IPS DF 4.7 (cell line): Measurements from ENCODE around the gene ABAT.

Experiments used
- DNase-seq: peaks from one replicate; pipeline ENCODE4 v3.0.0-alpha.2; 2013; ENCODE audit warnings: low spot score; ENCODE audit errors: extremely low read depth

Gene ABAT

GRCh38 chr16:8816967-8817655 lies 142.7 kb downstream of the ABAT start:
- no peak for DNase-seq

DNA sequence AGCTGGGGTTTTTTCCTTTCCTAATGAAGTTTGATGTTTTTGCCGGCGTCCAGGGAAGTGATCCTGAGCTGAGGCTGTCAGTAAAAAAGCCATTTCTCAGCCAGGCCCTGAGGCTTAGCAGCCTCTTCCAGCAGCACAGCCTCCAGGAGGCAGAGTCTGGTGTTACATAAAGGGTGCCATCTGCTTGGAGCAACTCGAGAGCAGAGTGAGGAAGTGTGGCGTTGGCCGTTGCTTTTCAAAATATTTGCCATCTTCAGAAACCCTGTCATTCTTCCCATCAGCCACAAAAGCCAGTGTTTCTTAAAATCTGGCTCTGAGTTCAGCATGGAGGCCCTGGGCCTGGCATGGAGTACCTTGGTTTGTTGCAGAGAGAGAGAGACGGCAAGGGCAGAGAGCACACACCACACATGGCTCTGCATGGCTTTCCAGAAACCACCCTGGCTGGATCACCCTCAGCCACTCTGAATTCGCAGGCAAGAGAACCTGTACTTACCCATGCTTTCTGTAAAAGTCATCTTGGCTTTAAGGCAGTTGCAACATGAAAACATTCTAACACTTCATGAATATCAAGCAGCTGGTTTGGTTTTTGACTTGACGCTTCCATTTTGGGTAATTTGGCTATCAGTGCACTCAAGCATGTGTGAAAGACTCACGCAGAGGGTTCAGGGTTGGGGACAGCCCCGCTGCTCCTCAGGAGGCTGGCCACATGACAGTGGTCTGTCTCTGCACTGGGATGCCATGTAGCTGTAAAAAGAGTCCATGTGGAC lies 144.3 kb downstream of the ABAT start:
- DNase-seq: no peak

DNA sequence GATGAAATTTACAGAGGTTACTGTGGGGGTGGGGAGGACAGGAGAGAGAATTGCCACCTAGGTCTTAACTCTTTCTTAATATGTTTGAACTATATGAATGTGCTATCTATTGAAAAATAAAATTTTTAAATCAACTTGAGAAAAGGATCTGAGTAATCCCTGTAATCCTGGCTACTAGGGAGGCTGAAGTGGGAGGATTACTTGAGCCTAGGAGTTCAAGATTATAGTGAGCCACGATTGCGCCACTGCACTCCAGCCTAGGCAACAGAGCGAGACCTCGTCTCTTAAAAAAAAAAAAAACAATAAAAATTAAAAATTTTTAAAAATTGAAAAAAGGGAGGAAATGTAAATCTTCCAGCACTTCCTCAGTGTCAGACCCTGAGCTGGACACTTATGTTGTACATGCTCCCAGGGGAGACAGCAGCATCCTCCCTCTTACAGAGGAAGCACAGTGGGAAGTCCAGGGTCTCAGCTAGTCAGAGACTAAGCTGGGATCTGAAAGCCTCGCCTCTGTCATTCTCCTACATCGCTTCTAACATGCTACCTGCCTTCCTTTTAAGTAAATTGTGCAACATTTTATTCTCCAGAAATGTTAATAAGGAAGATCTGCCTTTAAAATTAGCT lies 145.1 kb downstream of the ABAT start:
- DNase-seq: no peak

DNA sequence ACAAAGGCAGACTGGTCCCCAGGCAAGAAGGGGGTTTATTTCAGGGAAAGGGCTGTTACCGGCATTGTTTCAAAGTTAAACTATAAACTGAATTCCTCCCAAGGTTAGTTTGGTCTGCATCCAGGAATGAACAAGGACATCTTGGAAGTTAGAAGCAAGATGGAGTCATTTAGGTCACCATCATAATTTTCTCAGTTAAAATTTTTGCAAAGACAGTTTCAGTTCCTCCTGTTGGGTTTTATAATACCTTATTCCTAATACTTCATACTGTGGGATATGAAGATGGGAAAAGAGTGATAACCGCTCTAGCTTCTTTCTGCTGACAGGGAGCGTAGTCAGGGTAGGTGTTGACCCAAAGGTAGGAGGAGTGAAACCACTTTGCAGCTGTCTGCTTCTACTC lies 148.0 kb downstream of the ABAT start:
- DNase-seq: no peak

DNA sequence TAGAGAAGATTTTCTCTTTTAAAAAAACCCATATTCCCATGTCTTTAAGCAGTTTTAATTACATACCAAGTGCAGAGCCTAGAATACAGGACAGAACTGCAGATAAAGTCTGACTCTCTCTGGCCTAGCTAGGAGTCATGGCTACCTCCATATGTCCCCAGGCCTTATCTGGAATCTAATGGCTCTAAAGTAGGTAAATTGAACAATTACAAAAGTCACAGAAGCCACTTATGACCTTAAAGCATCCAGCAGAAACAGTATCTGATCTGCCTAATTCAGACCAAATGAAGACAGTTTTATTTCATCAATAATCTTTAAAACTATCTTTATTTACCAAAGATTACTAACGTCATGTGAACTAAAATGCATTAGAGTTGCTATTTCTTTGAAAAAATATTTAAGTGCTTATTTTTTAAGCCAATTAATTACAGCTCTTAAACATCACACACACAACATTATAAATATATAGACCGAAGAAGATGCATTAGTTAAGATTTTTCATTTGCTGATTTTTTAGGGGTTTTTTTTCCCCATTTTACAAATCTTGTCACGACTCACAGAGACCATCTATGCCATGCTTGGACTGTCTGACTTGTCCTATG lies 152.0 kb downstream of the ABAT start:
- no peak for DNase-seq

GRCh38 chr16:8828541-8829165 lies 154.2 kb downstream of the ABAT start:
- no peak for DNase-seq

DNA sequence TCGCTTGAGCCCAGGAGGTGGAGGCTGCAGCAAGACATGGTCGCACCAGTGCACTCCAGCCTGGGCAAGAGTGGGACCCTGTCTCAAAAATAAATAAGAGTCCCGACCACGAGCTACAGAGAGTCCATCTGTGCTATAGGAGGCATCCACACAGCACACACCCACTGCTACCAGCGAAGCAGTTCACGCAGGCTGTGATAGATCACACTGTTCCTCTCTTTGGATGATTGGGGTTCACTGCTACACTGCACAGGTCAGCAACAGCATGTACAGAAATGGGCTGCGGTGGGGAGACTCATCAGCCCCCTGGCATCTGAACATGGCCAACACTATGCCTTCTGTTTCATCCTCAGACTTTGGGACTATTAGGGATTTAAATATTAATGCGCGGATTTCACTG lies 157.0 kb downstream of the ABAT start:
- DNase-seq: no peak

- peak; percentile 91 for DNase-seq
Measured at GRCh38 chr16:8831871-8832716, 157.7 kb downstream of the ABAT start.

GRCh38 chr16:8832717-8833105 lies 158.3 kb downstream of the ABAT start:
- no peak for DNase-seq
